T-helper 2 cell treated with Interferon-gamma antibody and Interleukin-4, amounts not matched to agents 5 μg/mL and 100 μg/mL, for 36 hours (primary cell): ENCODE data around the gene ARID5B.
A peak's percentile ranks its signal among the peaks of the same experiment; 100 is the strongest.

Source experiments
- DNase-seq: peaks from one replicate; pipeline ENCODE4 v3.0.0; 2021; ENCODE audit warnings: low spot score
- H3K27ac Mint-ChIP-seq: one replicate; pipeline ENCODE4 v1.8.0; 2021; ENCODE audit warnings: mild to moderate bottlenecking, mixed read lengths
- H3K27me3 Mint-ChIP-seq: one replicate; pipeline ENCODE4 v1.8.0; 2021; ENCODE audit warnings: low read depth, mixed read lengths
- H3K36me3 Mint-ChIP-seq: one replicate; pipeline ENCODE4 v1.8.0; 2021; ENCODE audit warnings: low read depth, mixed read lengths
- H3K4me1 Mint-ChIP-seq: one replicate; pipeline ENCODE4 v1.8.0; 2021; ENCODE audit warnings: low read depth, mixed read lengths
- H3K4me3 Mint-ChIP-seq: one replicate; pipeline ENCODE4 v1.8.0; 2022; ENCODE audit warnings: mild to moderate bottlenecking, moderate library complexity, mixed read lengths
- H3K9me3 Mint-ChIP-seq: one replicate; pipeline ENCODE4 v1.8.0; 2021; ENCODE audit warnings: mixed read lengths

ARID5B gene

DNA sequence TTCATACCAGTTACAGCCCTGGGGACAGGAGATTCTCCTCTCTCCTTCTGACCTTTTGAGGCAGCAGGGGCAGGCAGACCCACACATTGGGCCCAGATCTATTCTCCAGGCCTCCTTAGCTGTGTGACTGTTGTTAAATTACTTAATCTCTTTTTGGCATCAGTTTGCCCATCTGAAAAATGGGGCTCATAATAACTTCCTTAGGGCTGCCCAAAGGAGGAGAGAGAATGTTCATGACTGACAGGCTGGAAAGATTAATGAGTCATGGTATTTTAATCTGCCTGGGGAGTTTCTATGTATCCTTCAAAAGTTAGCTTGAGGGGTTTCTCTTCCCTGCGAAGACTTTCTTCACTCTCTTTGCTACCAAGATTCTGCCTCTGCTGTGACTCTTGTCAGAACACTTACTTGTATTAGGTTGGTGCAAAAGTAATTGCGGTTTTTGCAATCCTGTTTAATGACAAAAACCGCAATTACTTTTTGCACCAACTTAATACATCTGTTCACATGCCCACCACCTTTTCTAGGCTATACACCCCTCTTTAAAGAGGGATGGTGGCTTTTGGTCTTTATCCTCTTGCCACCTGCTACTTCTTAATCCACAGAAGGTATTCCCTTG, 83.4 kb downstream of the ARID5B start:
- H3K4me1 Mint-ChIP-seq: peaks cover 47% of the 10 kb centered on the region
- H3K27ac Mint-ChIP-seq: no peak overlapping the region
- no peaks in the 10 kb centered on the region for H3K27me3 Mint-ChIP-seq
- no peaks in the 10 kb centered on the region for H3K9me3 Mint-ChIP-seq
- no peak overlapping the region for H3K4me3 Mint-ChIP-seq
- peaks cover 25% of the 10 kb centered on the region for H3K36me3 Mint-ChIP-seq
- no peak for DNase-seq

DNA sequence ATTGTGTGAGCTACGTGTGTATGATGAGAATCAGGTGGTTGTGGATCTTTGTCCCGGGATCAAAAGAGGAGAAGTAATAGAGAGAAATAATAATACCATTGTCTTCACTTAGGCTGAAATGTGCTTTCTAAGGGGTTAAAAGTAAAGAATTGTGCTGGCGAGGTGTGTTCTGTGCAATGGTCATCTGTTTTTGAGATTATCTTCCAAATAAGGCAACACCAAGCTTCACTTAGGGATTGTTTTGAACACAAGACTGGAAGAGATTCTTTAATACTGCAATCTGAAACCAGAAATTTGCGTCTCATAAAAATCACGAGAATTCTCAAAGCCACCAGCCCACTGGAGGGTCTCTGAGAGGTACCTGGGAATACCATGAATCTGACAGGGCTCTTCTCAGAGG, 84.2 kb downstream of the ARID5B start:
- peak overlapping the region; percentile 52 for H3K27ac Mint-ChIP-seq
- no peak for DNase-seq
- peaks cover 54% of the 10 kb centered on the region for H3K4me1 Mint-ChIP-seq
- no peak overlapping the region for H3K4me3 Mint-ChIP-seq
- no peaks in the 10 kb centered on the region for H3K9me3 Mint-ChIP-seq
- H3K27me3 Mint-ChIP-seq: no peaks in the 10 kb centered on the region
- H3K36me3 Mint-ChIP-seq: peaks cover 28% of the 10 kb centered on the region

DNA sequence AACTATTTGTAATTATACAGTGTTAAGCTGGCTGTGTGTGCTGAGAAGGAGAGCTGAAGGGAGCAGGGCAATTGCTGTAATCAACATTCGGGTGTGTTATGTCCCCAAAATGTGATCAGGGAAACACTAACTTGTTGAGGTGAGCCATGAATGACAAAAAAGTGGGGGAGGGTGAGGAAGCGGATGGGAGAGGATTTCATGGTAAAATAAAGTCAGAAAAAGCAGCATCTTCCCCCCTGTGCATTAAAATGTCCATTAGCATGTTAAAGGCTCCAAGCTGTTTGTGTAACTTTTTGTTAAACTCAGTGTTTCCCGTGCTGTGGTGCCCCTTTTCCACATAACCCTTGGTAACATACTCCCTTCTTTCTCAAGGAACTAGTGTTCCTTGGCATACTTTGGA, 84.9 kb downstream of the ARID5B start:
- Mint-ChIP-seq H3K27ac (peak overlapping the region; percentile 83), H3K4me3 (no peak overlapping the region), H3K9me3 (no peaks in the 10 kb centered on the region), H3K36me3 (peaks cover 33% of the 10 kb centered on the region), H3K27me3 (no peaks in the 10 kb centered on the region), H3K4me1 (peaks cover 58% of the 10 kb centered on the region)
- DNase-seq: no peak

DNA sequence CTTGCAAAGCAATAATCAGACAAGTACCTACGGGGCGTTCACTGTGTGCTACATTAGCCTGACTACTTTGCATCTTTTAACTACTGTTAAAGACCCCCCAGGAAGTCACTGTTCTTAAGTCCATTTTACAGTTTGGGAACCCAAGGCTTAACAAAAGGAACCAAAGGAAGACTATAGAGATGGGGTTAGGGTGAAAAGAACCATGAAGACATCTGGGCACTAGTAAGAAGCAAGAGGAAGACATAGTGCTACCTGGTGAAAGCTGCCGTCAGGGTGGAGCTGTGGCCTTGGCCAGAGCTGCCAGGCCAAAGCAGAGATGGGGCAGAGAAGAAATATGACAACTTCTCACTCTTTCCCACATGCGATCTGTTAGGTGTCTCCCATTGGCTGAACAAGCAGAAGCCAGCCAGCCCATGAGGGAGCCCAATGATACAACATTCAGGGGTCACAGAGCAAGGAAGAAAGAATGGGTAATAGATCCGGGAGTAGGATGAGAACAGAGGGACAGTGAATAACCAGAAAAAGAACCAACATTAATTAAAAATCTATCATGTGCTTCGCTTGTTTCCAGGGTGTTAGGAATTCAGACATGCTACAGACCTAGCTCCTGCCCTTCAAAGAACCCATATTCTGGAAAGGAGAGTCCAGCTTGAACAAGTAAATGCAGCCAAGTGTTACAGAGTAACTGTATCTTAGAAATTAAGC, 85.4 kb downstream of the ARID5B start:
- no peaks in the 10 kb centered on the region for H3K9me3 Mint-ChIP-seq
- H3K27me3 Mint-ChIP-seq: no peaks in the 10 kb centered on the region
- peak overlapping the region; percentile 49 for H3K4me3 Mint-ChIP-seq
- peak overlapping the region; percentile 98 for H3K27ac Mint-ChIP-seq
- peaks cover 33% of the 10 kb centered on the region for H3K36me3 Mint-ChIP-seq
- peaks cover 60% of the 10 kb centered on the region for H3K4me1 Mint-ChIP-seq
- DNase-seq: no peak

DNA sequence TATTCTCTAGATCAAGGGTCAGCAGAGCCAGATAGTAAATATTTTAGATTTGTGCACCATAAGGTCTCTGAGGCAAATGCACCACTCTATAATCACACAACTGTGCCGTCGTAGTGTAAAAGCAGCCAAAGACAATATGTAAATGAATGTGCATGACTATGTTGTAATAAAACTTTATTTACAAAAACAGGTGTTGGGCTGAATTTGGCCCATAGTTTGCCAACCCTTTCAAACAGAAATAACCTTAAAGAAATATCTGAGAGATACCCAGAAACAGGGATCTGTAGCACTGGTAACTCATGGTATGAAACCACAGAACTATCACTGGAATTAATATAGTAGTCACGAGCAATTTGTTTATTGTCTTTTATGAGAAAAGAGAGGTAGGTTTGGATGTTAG, 86.0 kb downstream of the ARID5B start:
- DNase-seq: no peak
- peaks cover 66% of the 10 kb centered on the region for H3K4me1 Mint-ChIP-seq
- peaks cover 35% of the 10 kb centered on the region for H3K36me3 Mint-ChIP-seq
- H3K4me3 Mint-ChIP-seq: peak overlapping the region; percentile 69
- H3K9me3 Mint-ChIP-seq: no peaks in the 10 kb centered on the region
- H3K27me3 Mint-ChIP-seq: no peaks in the 10 kb centered on the region
- peak overlapping the region; percentile 98 for H3K27ac Mint-ChIP-seq

DNA sequence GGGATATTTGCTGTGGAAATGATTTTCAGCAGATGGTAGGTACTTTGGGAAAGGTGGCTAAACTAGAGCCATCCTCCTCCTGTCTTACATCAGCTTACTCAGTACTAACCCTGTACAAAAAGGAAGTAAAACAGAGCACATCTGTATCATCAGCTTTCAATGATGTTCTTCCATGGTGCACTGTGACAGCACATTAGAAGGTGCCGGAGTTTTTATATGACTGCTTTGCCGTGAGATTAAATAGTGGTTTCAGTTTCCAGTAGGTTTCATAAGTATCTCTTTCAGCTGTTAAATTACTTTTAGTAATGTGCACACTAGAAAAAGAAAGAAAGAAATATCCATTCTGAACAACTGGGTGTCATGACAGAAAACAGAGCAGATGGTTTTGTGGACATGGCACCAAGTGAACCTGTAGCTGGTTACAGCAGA, 86.5 kb downstream of the ARID5B start:
- peak; percentile 62 for DNase-seq
- Mint-ChIP-seq H3K4me3 (peak overlapping the region; percentile 69), H3K9me3 (no peaks in the 10 kb centered on the region), H3K4me1 (peaks cover 68% of the 10 kb centered on the region), H3K36me3 (peaks cover 34% of the 10 kb centered on the region), H3K27ac (peak overlapping the region; percentile 98), H3K27me3 (no peaks in the 10 kb centered on the region)

DNA sequence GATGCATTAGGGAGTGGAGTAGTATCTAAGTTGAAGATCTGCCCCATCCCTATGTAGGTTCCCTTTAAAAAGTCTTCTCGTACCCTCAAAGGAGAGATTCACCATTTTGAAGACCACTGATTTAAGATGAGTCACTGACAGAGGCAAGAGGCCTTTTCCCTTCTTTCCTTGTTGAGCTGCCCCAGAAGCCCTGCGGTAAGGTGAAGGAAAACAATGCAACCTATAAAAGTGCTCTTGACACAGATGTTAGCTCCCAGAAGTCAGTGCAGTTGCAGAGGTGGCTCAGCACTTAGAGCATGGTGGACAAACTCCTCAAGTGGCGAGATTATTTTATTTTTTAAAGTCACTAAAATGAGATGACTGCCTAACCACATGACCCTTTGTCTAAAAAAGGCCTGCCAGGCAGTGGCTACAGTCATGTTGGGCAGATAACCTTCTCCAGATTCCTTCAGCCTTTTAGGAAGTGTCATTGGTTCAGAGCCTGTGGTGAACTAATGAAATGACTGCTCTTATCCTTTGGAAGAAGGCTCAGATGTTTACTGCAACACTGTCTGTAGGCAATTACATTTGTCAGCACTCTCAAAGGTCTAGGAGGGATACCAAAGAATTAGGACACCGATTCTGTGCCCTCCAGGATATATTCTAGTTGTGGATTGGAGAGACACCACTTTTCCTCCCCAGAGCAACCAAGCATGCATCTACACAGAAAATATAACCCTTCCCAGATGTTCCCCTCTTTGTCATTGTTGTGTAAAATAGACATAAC, 88.7 kb downstream of the ARID5B start:
- Mint-ChIP-seq H3K4me1 (peaks cover 73% of the 10 kb centered on the region), H3K9me3 (no peaks in the 10 kb centered on the region), H3K4me3 (no peak overlapping the region), H3K27me3 (no peaks in the 10 kb centered on the region), H3K27ac (peak overlapping the region; percentile 38), H3K36me3 (peaks cover 31% of the 10 kb centered on the region)
- DNase-seq: no peak

DNA sequence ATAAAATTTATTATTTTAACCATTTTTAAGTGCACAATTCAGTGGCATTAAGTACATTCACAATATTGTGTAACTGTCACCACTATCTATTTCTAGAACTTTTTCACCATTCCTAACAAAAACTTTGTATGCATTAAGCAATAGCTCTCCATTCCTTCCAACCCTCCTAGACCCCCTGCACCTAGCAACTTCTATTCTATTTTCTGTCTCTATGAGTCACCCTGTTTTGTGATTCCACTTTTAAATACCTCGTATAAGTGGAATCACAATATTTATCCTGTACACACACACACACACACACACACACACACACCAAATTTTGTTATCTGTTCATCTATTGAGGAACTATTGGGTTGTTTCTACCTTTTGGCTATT, 89.2 kb downstream of the ARID5B start:
- Mint-ChIP-seq H3K27me3 (no peaks in the 10 kb centered on the region), H3K4me3 (no peak overlapping the region), H3K9me3 (no peaks in the 10 kb centered on the region), H3K36me3 (peaks cover 31% of the 10 kb centered on the region), H3K4me1 (peaks cover 72% of the 10 kb centered on the region), H3K27ac (peak overlapping the region; percentile 16)
- DNase-seq: no peak

DNA sequence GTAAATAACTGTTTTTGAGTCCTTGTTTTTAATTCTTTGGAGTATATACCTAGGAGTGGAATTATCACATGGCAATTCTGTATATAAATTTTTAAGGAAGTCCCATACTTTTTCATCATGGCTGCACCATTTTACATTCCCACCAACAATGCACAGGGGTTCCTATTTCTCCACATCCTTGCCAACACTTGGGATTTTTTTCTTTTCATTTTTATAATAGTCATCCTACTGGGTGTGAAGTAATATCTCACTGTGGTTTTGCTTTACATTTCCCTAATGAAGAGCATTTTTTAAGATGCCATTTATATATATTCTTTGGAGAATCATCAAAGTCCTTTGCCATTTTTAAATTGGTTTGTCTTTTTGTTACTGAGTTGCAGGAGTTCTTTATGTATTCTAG, 89.7 kb downstream of the ARID5B start:
- Mint-ChIP-seq H3K27me3 (no peaks in the 10 kb centered on the region), H3K9me3 (no peaks in the 10 kb centered on the region), H3K27ac (no peak overlapping the region), H3K4me3 (no peak overlapping the region), H3K4me1 (peaks cover 73% of the 10 kb centered on the region), H3K36me3 (peaks cover 32% of the 10 kb centered on the region)
- no peak for DNase-seq

DNA sequence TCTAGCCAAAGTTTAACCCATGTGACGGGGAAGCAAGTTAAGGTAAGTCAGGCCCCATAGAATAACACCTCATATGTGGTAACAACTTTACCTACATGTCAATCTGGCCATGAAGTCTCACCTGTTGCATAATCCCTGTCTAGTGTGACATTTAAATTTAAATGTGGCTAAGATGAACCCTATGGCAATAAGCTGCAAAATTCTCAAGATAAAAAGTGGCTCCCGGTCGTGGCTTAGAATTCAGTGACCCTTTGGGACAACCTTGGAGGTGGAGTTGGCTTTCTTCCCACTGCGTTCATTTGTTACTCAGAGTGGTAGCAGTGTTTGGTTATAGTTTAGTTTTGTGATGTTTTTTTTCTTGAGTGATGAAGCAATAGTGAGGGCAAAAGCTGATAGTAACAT, 90.6 kb downstream of the ARID5B start:
- H3K4me1 Mint-ChIP-seq: peaks cover 65% of the 10 kb centered on the region
- peaks cover 31% of the 10 kb centered on the region for H3K36me3 Mint-ChIP-seq
- H3K27ac Mint-ChIP-seq: peak overlapping the region; percentile 89
- no peak for DNase-seq
- peak overlapping the region; percentile 80 for H3K4me3 Mint-ChIP-seq
- H3K9me3 Mint-ChIP-seq: no peaks in the 10 kb centered on the region
- no peaks in the 10 kb centered on the region for H3K27me3 Mint-ChIP-seq

DNA sequence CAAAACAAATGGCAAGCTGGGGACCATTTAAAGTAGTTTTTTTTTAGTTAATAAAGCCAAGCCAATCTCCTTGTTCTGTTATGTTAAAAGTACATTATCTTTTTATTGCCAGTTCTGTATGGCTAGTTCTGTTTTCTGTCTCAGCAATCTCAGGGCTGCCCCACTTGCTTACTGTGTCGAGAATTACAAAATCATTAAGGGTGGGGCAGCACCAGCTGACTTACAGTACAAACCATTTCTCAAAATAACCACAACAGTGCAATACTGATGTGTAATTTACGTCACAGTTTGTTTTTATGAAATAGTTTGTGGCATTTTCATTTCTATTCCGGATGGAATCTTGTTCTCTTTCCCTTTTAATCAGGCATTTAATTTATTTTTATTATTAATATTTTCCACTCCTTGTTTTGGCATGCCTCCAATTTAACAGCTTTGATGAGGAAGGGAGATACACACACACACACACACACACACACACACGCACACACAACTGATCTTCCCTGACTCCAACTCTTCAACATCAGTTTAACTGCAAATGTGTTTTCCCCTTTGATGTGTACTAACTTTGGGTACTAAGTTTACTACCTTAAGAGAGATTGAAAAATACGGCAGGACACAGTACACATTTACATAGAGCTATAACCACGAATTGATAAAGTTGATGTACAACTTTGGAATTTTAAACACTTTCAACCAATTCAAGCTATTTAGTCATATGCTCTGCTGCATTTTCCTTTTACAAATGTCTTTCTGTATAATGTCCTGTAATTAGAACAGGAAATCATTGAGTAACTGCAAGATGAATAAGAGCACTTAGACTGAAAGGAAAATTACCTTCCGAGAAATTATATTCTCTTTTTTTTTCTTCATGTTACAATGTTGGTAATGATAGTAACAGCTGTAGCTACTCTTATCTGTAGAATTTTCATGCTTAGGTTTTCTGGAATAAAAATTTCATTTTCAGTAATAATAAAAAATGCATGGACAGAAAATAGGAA, 91.5 kb downstream of the ARID5B start:
- Mint-ChIP-seq H3K4me3 (peak overlapping the region; percentile 80), H3K4me1 (peaks cover 59% of the 10 kb centered on the region), H3K27ac (peak overlapping the region; percentile 89), H3K27me3 (no peaks in the 10 kb centered on the region), H3K9me3 (no peaks in the 10 kb centered on the region), H3K36me3 (peaks cover 36% of the 10 kb centered on the region)
- DNase-seq: peak; percentile 60

DNA sequence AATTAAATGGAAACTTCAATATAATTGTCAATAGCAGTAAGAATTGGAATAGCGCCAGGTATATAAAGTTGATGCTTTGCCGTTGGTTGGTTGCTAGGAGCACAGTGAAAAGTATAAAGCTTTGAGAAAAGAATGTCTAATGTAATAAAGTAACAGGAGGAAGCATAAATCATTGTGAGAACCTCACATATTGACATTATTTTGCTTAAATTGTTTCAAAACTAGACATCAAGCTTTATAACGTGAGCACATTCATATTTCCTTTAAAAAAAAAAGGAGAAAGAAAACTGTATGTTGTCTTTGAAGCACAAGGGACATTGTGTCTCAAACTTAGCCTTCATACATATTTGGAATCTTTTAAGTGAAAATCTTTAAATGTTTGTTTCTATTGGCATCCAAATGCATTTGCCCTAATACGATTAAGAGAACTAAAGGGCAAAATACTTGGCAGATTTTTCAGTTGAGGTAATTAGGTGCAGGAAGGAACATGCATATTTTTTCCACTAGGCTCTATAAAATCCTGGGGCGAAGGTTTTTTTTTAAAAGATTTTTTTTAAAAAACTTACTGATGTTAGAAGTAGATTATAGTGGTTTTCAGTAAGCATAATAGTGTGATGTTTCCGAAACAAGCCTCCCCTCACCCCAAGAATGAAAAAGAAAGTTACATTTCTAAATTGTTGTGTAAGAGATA, 92.4 kb downstream of the ARID5B start:
- no peak for DNase-seq
- Mint-ChIP-seq H3K27me3 (no peaks in the 10 kb centered on the region), H3K27ac (peak overlapping the region; percentile 89), H3K36me3 (peaks cover 44% of the 10 kb centered on the region), H3K4me1 (peaks cover 53% of the 10 kb centered on the region), H3K4me3 (peak overlapping the region; percentile 80), H3K9me3 (no peaks in the 10 kb centered on the region)
